HG03342 (cell line): ENCODE results near the gene ATAD3C.
"Not testable (repeated sequence)": the region's sequence is repeated elsewhere in the genome, so short reads cannot be mapped to it uniquely, and the experiment has no call there.

Experiments
- ATAC-seq: cut with Tn5 transposase; IDR thresholded peaks from one replicate; pipeline ENCODE4 v1.9.1; 2021; ENCODE audit warnings: mild to moderate bottlenecking, moderate library complexity; ENCODE audit not compliant: unreplicated experiment

Gene ATAD3C

GRCh38 chr1:1468196-1468985, 18.9 kb downstream of the ATAD3C start:
- not testable (repeated sequence) for ATAC-seq

DNA sequence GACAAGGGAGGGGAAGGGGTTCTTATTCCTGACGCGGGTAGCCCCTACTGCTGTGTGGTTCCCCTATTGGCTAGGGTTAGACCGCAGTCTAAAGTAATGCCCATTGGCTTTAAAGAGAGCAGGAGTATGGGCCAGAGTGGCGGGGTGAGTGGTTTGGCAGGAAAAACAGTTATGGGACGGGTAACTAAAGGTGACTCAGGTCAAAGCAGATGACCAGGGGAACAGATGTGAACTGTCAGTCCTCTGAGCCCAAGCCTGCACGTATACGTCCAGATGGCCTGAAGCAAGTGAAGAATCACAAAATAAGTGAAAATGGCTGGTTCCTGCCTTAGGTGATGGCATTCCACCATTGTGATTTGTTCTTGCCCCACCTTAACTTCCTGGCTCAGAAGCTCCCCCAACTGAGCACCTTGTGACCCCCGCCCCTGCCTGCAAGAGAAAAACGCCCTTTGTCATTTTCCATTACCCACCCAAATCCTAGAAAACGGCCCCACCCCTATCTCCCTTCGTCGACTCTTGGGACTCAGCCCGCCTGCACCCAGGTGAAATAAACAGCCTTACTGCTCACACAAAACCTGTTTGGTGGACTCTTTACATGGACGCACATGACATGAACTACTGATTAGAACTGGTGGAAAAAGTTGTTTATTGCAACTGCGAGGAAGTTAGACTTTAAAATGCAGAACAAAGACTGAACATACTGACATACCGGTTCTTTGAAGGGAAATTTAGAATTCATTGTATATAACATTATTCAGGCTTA, 21.3 kb downstream of the ATAD3C start:
- peak; percentile 2 for ATAC-seq

DNA sequence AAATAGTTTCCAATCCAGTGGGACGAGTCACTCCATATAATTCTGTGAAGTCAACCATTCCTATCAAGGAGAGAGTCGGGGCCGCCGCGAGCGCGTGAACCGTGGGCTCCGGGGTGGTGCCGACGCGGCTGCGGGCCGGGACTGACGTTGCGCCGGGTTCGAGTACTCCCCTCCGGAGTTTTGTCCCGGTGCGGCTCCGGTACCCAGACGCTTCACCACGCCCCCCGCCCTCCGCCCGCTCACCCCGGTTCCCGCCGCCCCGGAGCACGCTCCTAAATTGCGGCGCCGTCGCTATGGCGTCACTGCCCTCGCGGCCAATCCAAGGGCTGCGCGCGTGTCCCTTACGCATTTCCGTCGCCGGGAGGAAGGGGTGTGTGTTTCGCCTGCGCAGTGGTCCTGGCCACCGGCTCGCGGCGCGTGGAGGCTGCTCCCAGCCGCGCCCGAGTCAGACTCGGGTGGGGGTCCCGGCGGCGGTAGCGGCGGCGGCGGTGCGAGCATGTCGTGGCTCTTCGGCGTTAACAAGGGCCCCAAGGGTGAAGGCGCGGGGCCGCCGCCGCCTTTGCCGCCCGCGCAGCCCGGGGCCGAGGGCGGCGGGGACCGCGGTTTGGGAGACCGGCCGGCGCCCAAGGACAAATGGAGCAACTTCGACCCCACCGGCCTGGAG, 22.0 kb downstream of the ATAD3C start, which contains the start of gene ATAD3B:
Gene ATAD3B (plus strand): TSS at position 377 of the 664 bp plus-strand sequence. CDS start 120 bp downstream, at position 497.
- peak; percentile 82 for ATAC-seq

DNA sequence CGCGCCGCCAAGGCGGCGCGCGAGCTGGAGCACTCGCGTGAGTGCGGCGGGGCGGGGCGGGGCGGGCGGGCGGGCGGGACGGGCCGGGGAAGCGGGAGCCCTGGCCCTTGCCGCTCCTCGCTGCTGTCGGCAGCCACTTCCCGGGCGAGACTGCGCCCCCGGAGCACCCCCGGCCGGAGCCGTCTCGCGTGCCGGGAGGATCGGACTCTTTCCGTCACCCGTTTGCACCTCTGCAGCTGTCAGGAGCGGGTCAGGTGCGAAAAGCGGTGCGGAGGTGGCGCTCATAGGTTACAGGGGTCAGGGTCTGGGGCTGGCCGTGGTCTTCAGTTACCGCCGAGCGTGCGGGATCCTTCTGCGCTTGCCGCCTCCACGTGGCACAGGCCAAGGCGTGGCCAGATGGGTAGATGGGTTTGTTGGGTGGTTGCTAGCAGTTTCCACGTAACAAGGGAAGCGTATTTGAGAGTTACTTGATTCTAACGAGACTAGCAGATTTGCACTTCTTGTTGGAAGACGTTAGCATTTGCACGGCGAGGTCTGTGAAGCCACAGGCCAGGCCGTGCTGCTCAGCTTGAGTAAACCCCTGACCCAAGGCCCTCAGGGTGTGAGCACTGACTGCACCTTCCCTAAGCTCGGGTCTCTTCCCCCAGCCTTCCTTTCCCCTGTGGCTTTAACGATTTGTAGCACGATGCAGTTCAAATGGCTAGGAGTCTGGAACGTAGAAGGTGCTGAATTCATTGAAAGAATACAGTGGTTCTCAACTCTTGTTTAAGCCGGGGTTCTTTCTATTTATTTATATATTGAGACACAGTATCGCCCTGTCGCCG, 22.8 kb downstream of the ATAD3C start:
- ATAC-seq: peak; percentile 20

GRCh38 chr1:1476011-1476410, 26.5 kb downstream of the ATAD3C start:
- ATAC-seq: not testable (repeated sequence)

GRCh38 chr1:1477206-1477605, 27.7 kb downstream of the ATAD3C start:
- no peak for ATAC-seq

DNA sequence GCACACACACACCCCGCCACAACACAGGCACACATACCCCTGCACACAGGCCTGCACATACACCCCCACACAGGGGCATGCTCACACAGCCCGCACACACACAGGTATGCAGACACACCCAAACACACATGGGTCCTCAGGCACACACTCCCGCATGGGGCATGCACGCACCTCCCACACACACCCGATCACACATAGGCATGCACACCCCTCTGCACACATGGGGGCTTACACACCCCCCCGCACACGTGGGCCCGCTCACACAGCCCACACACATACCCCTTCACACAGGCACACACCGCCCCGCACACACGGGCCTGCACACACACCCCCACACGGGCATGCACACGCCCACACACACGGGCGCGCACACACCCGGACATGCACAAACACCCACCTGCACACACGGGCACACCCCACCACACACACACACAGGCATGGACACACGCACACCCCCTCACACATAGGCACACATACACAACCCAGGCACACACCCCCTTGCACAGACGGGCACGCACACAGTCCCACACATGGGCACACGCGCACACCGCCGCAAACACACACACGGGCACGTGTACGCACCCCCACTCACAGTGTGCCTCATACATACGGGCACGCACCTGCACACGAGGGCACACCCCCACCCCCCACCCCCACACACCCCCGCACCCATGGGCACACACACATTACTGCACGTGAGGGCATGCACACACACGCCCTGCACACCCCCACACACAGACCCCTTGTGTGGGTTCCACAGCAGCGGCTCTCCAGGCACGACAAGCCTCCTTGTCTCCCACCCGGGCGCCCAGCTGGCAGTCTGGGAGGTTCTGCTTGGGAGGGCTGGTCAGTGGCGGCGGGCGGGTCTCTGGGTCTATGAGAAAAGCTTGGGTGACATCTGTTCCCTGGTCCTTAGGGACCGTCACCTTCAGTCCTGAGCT, 30.3 kb downstream of the ATAD3C start:
- ATAC-seq: no peak

DNA sequence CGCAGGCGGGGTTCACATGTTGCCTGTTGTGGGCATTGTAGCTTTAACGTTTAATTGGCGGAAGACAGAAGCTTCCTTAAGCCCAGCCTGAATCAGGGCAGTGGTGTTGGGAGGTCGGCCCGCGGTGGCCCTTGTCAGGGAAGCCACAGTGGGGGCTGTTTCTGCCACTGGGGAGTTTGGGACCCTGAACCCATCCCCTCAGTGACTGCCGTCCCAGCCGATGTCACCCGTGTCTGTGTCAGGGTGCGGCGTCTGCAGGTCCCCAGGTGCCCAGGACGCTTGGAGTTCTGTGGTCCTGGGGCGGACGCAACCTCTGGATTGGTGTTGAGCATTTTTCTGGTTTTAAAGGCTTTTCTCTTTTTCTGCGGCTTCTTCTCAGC, 31.0 kb downstream of the ATAD3C start:
- ATAC-seq: not testable (repeated sequence)

DNA sequence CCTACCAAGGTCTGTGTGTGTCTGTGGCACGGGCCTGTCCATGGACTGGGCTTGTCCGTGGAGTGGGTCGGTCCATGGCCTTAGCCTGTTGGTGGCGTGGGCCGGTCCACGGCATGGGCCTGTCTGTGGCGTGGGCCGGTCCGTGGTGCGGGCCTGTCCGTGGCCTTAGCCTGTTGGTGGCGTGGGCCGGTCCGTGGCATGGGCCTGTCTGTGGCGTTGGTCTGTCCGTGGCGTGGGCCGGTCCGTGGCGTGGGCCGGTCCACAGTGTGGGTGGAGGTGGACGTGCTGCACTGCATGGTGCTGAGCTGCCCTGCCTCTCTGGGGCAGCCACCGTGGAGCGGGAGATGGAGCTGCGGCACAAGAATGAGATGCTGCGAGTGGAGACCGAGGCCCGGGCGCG, 32.3 kb downstream of the ATAD3C start:
- ATAC-seq: not testable (repeated sequence)

- ATAC-seq: no peak
Observed at GRCh38 chr1:1482856-1483255, 33.4 kb downstream of the ATAD3C start.

GRCh38 chr1:1483714-1484113, 34.2 kb downstream of the ATAD3C start:
- no peak for ATAC-seq

DNA sequence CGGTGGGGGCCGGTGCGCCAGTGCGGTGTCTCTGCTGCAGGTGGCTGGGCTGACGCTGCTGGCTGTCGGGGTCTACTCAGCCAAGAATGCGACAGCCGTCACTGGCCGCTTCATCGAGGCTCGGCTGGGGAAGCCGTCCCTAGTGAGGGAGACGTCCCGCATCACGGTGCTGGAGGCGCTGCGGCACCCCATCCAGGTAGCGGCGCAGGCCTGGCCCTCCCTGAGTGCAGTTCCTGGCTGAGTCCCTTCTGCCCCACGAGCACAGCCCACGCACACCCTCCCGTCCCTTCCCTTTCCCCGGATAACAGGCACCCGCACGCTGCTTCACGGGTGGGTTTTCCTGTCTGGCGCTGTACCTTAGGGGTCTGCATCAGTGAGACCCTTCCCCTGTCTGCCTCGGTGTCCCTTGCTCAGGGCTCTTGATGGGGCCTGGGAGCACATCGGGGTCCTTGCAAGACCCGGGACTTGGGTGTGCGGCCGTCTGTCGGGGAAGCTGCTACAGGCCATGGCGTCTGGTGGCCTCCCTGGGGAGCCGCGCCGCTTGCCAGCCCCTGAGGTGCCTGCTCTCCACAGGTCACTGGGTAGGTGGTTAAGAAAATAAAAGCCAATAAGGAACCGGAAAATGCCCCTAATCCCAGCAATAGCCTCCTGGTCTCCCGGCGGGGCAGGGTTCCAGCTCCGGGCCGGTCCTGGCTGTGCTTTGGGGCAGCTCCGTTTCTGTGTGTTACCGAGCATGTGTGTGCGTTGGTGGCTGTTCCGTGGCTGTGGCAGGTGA, 35.7 kb downstream of the ATAD3C start:
- ATAC-seq: not testable (repeated sequence)

DNA sequence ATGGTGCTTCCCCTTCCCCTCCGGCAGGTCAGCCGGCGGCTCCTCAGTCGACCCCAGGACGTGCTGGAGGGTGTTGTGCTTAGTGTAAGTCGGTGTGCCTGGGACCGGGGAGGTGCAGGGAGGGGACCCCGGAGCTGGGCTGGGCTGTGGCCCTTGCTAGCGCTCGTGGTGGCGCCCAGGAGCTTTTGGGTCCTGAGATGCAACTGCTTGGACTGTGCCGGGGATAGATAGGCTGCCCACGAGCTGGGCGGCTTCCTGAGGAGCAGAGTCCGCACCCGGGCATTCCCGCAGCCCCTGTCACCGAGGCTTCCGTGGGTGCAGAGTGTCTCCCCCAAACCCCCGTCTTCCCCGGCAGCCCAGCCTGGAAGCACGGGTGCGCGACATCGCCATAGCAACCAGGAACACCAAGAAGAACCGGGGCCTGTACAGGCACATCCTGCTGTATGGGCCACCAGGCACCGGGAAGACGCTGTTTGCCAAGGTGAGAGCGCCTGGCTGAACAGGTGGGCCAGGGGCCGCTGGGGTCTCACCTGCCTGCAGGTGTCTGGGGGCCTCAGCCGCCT, 36.3 kb downstream of the ATAD3C start:
- not testable (repeated sequence) for ATAC-seq

- no peak for ATAC-seq
Observed at GRCh38 chr1:1487701-1488100, 38.2 kb downstream of the ATAD3C start.

DNA sequence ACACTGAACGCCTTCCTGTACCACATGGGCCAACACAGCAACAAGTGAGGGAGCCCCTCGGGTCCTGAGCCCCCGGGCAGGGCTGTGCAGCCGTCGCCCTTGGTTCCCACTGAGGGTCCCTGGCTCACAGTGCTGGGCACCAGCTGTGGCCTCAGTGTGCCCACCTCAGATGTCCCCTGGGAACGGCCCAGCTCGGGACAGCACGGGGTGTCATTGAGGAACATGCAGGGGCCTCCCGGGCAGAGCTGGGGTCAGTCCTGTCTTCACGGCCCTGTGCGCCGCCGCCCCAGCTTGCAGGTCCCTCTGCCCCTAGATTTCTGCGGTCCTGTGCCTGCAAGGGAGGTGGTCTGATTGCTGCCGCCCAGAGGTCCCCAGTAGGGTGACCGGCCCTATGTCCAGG, 39.7 kb downstream of the ATAD3C start:
- ATAC-seq: no peak

DNA sequence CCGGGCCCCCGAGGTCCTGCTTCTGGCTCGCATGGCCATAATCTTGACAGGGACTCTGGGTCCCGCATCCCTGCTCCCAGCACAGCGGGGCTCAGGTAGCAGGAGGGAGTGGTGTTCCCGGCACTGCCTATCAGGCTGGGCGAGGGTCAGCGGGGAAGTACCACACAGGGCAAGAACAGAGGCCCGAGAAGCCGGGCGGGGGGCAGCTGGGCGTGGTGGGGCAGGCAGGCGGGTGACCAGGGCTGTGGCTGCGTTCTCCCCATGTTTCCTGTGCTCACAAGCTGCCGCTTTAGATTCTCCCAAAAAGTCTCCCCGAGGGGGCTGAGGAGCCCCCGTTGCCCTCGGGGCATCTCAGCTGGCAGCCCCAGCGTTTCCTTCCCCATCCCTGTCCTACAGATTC, 40.4 kb downstream of the ATAD3C start:
- no peak for ATAC-seq

DNA sequence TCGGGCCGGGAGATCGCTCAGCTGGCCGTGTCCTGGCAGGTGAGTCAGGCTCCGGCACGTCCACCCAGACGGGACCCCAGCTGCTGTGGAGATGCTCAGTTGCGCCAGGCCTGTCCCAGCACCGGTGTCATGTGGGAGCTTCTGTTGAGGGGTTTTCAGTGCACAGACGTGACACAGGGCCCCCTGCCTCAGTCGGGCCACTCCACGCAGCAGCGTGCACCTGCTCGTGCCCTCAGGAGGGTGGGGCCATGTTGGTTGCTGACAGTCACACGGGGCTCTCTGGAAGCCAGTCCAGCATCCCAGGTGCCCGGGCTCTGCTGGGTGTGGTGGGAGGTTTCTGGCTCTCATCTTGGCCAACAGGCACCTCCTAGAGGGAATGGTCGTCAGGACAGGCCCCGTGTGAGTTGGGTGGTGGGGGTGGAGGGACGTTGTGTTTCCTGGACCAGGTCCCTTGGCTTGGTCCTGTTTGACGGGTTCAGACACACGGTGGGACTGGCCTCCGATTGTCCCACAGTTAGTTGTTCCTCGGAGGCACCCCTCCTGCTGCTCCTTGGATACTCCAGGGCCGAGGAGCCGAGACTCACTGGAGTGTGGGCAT, 41.2 kb downstream of the ATAD3C start:
- no peak for ATAC-seq

DNA sequence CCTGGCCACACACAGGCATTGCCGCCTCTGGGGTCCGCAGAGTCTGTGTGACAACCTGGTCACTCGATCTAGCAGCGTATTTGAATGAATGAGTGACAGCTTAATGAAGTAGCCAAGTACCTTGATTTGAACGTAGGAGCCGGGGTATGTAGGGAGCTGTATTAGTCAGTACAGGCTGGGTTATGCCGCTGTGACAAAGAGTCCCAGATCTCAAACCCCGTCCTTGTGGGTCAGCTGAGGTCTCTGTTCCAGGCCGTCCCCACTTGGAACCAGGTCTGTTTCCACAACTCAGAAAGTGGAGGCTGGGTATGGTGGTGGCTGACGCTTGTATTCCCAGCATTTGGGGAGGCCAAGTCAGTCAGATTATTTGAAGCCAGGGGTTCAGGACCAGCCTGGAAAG, 42.1 kb downstream of the ATAD3C start:
- ATAC-seq: no peak
